GM21381 (cell line): Measurements from ENCODE around the gene NEDD1.
A peak's percentile ranks its signal among the peaks of the same experiment; 100 is the strongest.

Experiments
- ATAC-seq: cut with Tn5 transposase; IDR thresholded peaks from one replicate; pipeline ENCODE4 v1.9.1; 2021; ENCODE audit warnings: mild to moderate bottlenecking, moderate library complexity; ENCODE audit not compliant: unreplicated experiment

Gene NEDD1, protein sequence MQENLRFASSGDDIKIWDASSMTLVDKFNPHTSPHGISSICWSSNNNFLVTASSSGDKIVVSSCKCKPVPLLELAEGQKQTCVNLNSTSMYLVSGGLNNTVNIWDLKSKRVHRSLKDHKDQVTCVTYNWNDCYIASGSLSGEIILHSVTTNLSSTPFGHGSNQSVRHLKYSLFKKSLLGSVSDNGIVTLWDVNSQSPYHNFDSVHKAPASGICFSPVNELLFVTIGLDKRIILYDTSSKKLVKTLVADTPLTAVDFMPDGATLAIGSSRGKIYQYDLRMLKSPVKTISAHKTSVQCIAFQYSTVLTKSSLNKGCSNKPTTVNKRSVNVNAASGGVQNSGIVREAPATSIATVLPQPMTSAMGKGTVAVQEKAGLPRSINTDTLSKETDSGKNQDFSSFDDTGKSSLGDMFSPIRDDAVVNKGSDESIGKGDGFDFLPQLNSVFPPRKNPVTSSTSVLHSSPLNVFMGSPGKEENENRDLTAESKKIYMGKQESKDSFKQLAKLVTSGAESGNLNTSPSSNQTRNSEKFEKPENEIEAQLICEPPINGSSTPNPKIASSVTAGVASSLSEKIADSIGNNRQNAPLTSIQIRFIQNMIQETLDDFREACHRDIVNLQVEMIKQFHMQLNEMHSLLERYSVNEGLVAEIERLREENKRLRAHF

GRCh38 chr12:96906849-96907670, at the start of gene NEDD1:
Gene NEDD1, plus strand, starts transcription at chr12:96907257. Its CDS starts 2,503 bp downstream, at chr12:96909760.
- ATAC-seq = peak; percentile 94

- no peak for ATAC-seq
These were observed 48.9 kb upstream of the NEDD1 start for GRCh38 chr12:96858162-96858561.

DNA sequence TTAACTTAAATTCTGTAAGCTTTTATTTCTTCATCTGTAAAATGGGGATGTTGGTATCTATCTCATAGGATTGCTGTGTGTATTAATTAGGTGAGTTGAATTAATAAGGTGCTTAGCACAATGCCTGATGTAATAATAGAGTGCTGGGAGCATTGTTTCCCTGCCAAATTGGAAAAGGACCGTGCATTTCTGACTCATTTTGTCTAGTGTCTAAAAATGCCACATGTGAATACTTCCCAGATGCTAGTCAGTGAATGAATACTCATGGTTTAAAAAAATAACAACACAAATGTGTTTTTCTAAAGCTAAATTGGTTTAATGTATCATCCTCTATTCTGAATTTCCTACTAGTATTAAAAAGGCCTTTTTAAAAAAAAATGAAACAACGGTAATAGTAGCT, 45.4 kb upstream of the NEDD1 start:
- ATAC-seq = no peak

GRCh38 chr12:96862326-96862725, 44.7 kb upstream of the NEDD1 start:
- no peak for ATAC-seq

DNA sequence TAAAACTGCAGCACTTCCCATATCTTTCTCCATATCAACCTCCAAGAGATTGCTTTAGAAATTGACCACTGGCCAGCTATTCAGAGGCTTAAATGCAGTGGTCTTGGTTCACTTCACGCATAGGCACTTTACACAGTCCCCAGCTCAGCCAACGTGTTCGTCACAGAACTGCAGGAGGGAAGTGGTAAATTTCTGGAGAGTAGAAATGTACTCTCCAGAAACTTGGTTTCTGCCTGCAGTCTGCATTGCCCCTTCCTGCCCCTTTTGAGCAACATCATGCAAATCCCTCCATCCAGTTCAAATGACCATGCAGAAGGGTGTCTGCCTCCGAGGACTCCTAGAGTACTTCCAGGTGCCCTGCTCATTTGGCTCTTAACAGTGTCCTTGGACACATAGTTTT, 42.7 kb upstream of the NEDD1 start:
- no peak for ATAC-seq

- no peak for ATAC-seq
These were observed 40.1 kb upstream of the NEDD1 start for GRCh38 chr12:96866801-96867590.

GRCh38 chr12:96870946-96871345, 36.1 kb upstream of the NEDD1 start:
- ATAC-seq = no peak

GRCh38 chr12:96872961-96873360, 34.1 kb upstream of the NEDD1 start:
- ATAC-seq = no peak

- no peak for ATAC-seq
These were observed 32.8 kb upstream of the NEDD1 start for GRCh38 chr12:96874211-96874610.

GRCh38 chr12:96876966-96877365, 30.1 kb upstream of the NEDD1 start:
- no peak for ATAC-seq

DNA sequence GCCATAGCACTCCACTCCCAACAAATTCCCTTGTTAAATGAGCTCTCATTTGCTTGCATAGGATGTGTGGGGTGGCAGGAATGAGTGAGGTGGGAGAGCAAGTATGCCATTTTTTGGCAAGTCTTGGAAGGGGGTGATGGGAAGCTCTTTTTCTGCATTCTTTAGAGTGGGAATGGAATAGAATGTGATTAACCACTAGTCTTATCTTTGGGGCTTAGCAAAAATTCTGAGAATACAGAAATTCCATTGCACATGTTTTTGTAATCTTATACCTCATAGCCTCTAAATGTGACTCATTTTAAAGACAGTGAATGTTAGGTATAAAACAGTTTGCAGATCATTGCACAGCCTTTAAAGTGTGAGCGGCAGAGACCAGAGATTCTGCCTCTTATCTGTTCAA, 28.4 kb upstream of the NEDD1 start:
- ATAC-seq = no peak

DNA sequence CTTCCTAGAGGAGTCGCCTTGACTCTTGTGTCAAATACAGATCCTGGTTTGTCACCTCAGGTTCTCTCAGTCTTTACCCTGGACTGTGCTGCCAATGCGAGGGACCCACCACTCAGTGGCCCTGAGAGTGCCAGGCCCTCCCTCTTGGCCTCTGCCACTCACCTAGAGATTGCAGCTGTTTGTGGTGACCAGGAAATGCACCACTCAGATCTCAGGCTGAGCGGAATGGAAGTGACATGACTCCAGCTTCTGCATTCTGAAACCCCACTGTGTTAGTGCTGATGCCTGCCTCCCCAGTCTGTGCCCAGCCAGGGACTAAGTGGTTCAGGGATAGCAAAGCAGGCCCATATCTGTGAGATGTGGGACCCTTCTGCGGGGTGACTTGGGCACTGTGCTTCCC, 27.8 kb upstream of the NEDD1 start:
- ATAC-seq = no peak

GRCh38 chr12:96880220-96880619, 26.8 kb upstream of the NEDD1 start:
- ATAC-seq = no peak

- no peak for ATAC-seq
These were observed 25.4 kb upstream of the NEDD1 start for GRCh38 chr12:96881608-96882007.

DNA sequence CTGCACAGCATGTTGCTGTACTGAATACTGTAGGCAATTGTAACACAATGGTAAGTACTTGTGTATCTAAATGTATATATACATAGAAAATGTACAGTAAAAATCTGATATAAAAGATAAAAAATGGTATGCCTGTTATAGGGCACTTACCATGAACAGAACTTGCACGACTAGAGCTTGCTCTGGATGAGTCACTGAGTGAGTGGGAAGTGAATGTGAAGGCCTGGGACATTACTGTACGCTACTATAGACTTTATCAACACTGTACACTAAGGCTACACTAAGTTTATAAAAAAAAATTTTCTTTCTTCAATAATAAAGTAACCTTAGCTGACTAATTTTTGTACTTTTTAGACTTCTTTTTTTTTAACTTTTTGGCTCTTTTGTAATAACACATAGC, 24.2 kb upstream of the NEDD1 start:
- ATAC-seq = no peak

- ATAC-seq = no peak
These were observed 23.5 kb upstream of the NEDD1 start for GRCh38 chr12:96883571-96883970.

DNA sequence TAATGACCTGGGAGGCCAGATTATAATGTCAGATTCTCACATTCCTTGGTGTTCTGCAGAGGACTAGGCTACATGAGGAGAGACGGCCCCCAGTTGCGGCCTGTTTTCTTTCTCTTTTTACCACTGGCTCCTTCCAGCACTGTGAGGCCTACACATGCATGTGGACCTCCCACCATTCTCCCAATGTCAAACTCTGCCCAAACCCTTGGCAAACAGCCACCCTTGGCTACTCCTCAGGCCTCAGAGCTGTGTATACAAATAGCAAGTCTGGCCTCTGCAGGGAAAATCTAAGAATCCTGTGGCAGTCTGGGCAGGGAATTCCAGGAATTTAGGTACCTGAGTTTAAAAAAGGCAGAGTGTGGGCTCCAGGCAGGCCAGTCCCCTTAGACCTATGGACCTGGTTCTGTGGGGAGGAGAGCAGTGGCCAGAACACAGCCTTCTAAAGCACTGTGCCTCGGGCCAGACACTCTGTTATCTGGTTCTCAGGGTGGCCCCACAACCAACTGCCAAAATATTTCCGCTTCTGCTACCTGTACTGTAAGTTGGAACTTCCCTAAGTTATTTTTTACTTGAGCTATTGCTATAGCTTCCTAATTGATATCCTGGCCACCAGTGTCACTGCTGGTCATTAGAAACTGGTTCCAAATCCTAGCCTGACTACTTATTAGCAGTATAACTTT, 19.9 kb upstream of the NEDD1 start:
- no peak for ATAC-seq

DNA sequence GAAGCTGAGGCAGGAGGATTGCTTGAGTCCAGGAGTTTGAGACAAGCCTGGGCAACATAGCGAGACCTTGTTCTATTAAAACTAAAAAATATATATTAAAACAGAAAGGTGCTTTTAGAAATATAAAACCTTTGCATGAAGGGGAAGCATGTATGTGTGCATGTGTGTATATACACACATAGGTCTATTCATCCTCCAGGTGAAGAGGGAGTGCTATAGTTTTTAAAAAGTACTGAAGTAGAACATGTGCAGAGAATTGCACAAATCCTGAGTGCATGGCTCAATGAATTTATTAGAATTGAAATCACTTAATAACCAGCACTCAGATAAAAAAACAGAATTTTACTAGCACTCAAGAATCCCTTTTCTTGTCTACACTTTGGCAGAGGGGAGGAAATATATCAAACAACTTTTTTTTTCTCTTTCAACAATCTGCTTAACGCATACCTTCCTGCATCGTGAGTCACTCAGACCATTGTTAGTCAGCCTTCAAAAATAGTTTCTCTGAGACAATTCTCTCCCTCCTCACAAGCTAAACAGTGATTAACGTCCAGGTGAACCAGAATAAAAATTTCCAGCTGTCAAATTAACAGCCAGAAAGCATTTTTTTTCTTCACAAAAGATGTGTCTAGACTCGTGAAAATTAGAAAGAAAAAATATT, 17.7 kb upstream of the NEDD1 start:
- ATAC-seq = no peak

- ATAC-seq = no peak
These were observed 16.7 kb upstream of the NEDD1 start for GRCh38 chr12:96890331-96890730.

DNA sequence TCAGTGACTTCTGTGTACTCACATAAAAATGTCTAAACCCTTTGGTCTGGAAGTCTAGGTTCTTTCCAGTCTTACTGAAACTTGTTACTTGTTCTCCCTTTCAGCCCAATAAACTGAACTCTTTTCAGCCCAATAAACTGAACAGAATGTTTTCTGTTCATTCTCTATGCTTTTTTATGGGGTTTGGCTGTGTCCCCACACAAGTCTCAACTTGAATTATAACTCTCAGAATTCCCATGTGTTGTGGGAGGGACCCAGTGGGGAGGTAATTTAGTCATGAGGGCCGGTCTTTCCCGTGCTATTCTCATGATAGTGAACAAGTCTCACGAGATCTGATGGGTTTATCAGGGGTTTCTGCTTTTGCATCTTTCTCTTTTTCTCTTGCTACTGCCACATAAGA, 15.0 kb upstream of the NEDD1 start:
- no peak for ATAC-seq
